GM18499 (cell line): Measurements from ENCODE around the gene PIERCE2.
"Not testable (repeated sequence)": the region's sequence is repeated elsewhere in the genome, so short reads cannot be mapped to it uniquely, and the experiment has no call there.

Source experiments
- ATAC-seq: cut with Tn5 transposase; IDR thresholded peaks from one replicate; pipeline ENCODE4 v1.9.1; 2021; ENCODE audit warnings: moderate number of reproducible peaks; ENCODE audit not compliant: insufficient read depth, unreplicated experiment

The PIERCE2 gene

DNA sequence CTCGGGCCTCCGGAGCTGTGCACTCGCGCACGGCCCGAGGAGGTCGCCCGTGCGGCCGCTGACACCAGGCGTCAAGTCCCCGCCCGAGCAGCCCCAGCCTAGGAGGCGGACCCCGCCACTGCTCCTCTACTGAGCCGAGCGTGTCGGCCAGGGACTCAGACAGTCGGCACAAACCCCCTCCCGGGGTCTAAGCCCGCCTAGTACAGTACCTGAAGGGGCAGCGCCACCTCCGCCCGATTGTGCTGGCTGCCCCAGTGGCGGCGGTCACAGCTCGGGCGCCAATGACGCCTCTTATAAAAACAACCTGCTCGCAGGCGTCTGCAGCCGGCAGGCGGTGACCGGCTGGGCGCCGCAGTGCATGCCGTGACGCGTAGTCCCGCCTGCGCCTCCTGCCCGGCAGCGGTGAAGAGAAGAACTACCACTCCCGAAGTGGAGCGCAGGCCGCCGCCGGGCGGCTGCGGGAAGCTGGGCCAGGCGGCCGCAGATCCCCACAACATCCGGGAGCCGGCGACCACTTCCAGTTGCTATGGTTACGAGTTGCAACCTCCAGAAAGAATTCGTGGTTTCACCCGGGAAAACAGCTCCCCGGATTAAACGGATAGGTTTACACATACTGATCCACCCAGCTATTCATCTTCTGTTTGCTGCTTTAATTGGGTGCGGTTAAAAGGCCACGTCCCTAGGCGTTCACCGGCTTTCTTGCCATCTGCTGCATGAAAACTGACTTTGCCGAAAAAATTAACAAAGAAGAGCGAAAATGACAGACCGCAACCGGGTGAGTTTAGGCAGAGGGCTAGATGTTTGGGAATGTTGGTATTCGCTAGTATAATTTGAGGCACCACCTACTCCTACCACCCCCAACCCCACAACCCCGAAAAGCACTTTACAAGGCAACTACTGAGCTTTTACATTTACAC, at the start of gene PIERCE2, which contains the start of gene CCPG1:
PIERCE2 (plus strand) TSS at position 484 of the 917 bp plus-strand sequence; CDS start at position 758, 274 bp downstream.
CCPG1 (minus strand) TSS at position 348 of the 917 bp plus-strand sequence. CDS start 18,935 bp downstream, outside the sequence.
- peak; percentile 86 for ATAC-seq

DNA sequence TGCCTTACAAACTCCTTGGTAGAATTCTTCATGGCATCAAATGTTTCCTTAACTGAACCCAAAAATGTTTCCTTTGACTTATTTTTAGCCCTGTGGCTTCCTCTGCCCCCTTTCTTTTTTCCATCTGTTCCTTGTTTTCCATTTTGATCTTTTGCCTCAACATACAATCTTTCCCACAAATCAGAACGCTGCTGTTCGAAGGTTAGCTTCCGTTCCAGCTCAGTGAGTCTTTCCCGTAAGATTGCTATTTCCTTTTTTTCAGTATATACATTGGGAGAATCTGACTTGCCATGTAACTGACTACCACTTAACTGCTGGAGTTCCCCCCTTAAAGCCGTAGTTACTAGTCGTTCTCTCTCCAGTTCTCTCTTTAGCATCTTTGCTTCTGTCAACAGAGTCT, 48.0 kb upstream of the PIERCE2 start:
- no peak for ATAC-seq

DNA sequence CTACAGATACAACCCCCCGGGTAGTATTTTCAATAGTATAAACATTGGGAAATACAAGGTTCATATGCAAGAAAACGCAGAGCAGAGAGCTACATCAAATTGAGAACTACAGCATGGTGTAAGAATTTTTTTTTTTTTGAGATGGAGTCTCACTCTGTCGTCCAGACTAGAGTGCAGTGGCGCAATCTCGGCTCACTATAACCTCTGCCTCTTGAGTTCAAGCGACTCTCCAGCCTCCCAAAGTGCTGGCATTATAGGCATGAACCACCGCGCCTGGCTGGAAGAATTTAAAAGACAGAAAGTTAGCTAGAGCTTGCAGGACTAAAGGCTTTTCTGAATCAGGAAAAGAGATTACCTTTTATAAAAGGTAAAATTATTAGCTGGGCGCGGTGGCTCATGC, 47.2 kb upstream of the PIERCE2 start:
- no peak for ATAC-seq

- no peak for ATAC-seq
Observed at GRCh38 chr15:55362641-55363040, 45.7 kb upstream of the PIERCE2 start.

- ATAC-seq = no peak
Observed at GRCh38 chr15:55366981-55367380, 41.3 kb upstream of the PIERCE2 start.

DNA sequence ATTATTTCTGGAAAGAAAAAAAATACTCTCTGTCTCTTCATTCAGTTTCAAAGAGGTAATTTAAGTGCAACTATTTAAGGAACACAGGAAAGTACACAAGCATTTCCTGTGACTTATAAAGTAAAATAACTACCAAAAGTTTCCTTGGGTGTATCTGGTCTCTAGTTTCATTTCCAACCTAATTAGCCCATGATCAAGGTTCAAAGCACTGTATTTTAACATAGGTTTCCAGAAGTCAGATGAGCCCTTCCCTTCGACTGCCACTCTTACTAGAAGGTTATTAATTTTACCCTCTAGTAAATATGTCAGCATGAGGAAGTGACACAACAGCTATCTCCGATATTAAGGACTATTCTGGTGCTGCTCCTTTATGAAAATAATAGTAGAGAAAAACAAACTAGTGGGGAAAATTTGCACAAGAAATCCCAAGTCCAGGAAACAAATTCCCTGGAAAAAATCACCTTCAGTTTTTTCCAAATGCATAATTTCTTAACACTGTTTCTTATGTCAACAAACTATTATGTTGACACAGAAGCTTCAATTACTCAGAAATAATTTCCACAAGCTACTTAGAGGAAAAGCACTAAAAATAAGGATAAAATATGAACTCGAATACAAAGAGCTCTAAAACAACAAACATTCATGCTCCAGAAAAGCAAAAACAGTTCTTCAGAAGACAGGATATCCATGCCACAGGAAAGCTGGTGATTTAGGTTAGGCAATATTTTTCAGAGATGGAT, 35.4 kb upstream of the PIERCE2 start:
- ATAC-seq = no peak

DNA sequence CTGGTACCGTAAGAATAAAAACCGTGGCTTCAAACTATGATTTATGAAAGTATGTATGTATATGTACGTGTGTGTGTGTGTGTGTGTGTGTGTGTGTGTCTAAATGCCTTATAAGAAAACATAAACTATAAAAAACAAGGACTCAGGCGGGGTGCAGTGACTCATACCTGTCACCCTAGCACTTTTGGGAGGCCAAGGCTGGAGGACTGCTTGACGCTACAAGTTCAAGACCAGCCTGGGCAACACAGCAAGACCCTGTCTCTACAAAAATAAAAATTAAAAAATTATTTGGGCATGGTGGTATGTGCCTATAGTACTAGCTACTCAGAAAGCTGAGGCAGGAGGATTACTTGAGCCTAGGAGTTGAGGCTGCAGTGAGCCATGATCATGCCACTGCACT, 29.2 kb upstream of the PIERCE2 start:
- no peak for ATAC-seq

DNA sequence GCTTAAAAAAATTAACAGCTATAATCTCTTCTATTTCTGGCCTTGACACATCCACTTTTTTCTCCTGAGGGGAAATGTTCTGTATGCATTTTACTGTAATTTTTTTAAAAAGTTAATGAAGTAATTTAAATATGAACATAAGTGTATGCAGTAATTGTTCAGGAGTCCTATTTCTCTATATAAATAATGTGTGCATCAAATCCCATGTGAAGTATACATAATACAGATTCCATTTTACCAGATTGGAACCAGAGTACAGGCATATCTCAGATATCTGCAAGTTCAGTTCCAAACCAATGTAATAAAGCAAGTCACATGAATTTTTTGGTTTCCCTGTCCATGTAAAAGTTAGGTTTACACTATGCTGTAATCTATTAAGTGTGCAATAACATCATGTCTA, 26.7 kb upstream of the PIERCE2 start:
- ATAC-seq = no peak

DNA sequence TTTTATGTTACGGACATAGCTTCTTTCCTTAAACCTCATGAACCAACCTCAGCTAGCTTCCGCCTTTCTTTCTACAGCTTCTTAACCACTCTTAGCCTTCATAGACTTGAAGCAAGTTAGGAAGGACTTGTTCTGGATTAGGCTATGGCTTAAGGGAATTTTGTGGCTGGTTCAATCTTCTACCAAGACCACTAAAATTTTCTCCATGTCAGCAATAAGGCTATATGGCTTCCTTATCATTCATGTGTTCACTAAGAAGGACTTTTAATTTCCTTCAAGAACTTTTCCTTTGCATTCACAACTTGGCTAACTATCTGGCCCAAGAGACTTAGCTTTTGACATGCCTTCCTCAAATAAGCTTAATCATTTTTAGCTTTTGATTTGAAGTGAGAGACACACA, 24.6 kb upstream of the PIERCE2 start:
- no peak for ATAC-seq

GRCh38 chr15:55387027-55387426, 21.3 kb upstream of the PIERCE2 start:
- ATAC-seq = no peak

- ATAC-seq = no peak
Observed at GRCh38 chr15:55389264-55389607, 19.1 kb upstream of the PIERCE2 start.

GRCh38 chr15:55394694-55395093, 13.6 kb upstream of the PIERCE2 start:
- ATAC-seq = no peak

GRCh38 chr15:55398243-55398642, 10.1 kb upstream of the PIERCE2 start:
- no peak for ATAC-seq

GRCh38 chr15:55400050-55400449, 8.2 kb upstream of the PIERCE2 start:
- not testable (repeated sequence) for ATAC-seq

- ATAC-seq = no peak
Observed at GRCh38 chr15:55401786-55402246, 6.5 kb upstream of the PIERCE2 start.

GRCh38 chr15:55402707-55403106, 5.6 kb upstream of the PIERCE2 start:
- no peak for ATAC-seq

- ATAC-seq = no peak
Observed at GRCh38 chr15:55403531-55403930, 4.8 kb upstream of the PIERCE2 start.

DNA sequence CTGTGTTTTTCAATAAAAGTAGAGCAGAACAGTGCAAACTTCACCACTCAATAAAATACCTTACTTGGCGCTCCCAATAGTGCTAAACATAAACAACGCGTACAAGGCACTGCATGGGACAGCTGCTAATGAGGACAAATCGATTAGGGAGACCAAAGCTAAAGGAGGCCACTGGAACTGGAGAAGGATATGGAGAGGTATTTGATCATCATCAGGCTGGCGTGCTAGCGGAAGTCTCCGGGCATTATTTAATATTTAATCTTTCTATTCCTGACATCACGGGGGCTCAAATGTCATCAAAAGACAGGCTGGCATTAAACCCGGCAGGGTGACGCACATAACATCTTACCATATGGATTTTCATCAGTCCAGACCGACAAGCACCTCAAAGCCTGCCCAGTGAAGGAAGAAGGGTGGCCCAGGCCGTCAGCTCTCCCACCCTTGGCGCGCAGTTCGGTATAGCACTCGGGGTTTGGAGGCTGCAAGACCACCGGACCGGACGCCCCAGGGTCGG, 740 bp upstream of the PIERCE2 start:
- ATAC-seq = peak; percentile 1

GRCh38 chr15:55408976-55409375, 681 bp downstream of the PIERCE2 start:
- ATAC-seq = not testable (repeated sequence)

- ATAC-seq = not testable (repeated sequence)
Observed at GRCh38 chr15:55417678-55418077, 9.4 kb downstream of the PIERCE2 start.
